HG02623 (cell line): Measurements from ENCODE around the gene TMED4.

Experiments used
- ATAC-seq: cut with Tn5 transposase; IDR thresholded peaks from one replicate; pipeline ENCODE4 v1.9.1; 2021; ENCODE audit warnings: moderate library complexity; ENCODE audit not compliant: unreplicated experiment

Gene TMED4

GRCh38 chr7:44541028-44541869 is 40.8 kb downstream of the TMED4 start, which contains the start of gene NPC1L1:
Gene NPC1L1 (minus strand): TSS chr7:44541330. CDS start chr7:44541259, 71 bp downstream.
- ATAC-seq = no peak

- no peak for ATAC-seq
These were observed 41.4 kb downstream of the TMED4 start for GRCh38 chr7:44540592-44541027.

GRCh38 chr7:44539669-44540506 is 42.1 kb downstream of the TMED4 start:
- no peak for ATAC-seq

DNA sequence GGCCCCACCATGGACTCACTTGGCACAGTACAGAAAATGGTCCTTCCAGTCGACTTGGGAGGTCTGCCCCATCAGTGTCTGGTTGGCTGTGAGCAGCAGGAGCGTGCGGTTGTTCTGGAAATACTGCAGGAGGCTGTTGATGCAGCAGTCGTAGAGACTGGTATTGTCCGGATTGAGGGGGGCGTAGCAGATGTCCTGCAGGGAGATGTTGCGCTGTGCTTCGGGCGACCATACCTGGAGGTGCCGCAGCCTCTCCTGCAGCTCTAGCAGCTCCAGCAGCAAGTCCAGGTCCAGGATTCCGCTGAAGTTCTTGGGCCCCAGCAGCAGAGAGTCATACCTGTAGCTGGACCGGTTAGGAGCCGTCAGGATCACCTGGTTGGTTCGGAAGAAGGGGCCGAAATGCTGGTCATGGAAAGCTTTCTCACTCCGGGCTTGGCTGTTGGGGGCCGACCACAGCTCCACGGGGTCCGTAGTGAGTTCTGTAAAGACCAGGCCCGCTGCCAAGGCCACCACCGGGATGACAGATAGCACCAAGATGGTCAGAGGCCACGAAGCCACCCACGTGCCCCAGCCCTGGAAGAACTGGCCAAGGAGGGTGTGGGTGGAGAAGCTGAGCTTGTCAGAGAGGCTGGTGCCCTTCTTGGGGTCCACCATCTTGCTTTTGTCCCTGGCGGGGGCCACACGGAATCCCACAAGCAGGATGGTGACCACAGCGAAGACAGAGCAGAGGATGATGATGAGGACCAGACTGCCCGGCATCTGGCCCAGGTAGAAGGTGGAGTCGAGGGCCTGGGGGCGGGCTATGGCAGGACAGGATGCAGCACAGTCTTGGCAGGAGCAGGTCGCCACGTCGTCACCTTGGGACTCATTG is 43.0 kb downstream of the TMED4 start:
- ATAC-seq = no peak

DNA sequence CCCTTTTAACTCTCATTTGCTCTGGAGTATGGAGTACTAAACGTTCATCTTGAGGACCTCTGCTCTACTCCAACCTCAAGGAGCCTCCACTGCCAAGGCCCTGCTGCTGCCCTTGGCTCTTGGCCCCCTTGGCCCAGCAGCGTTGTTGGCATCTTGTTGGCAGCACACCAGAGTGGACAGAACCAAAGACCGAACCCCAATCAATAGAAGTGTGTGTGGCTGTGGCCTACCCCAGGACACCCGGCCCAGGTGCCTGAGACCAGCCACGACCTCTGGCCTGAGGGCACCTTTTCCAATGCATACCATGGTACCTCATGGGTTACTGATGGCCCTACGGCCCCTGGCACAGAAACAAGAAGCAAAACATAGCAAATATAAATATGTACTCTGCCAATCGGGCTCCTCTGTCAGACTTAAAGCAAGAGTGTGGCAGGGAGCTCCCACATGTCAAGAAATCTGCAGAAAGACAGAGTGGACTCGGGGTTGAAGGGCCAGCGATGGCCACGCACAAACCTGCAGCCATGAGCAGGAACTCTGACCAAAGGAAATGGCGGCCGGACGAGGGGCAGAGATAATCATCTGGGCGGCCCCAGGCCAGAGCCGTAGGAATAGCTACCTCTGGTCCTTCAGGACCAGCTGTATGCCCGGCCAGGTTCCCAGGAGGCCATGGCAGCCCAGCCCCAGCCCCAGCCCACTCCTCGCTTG is 43.8 kb downstream of the TMED4 start:
- no peak for ATAC-seq

- ATAC-seq = no peak
These were observed 44.6 kb downstream of the TMED4 start for GRCh38 chr7:44537442-44537841.

GRCh38 chr7:44536090-44536489 is 45.9 kb downstream of the TMED4 start:
- no peak for ATAC-seq

- ATAC-seq = no peak
These were observed 46.5 kb downstream of the TMED4 start for GRCh38 chr7:44535348-44536064.

- no peak for ATAC-seq
These were observed 47.5 kb downstream of the TMED4 start for GRCh38 chr7:44534501-44534900.

DNA sequence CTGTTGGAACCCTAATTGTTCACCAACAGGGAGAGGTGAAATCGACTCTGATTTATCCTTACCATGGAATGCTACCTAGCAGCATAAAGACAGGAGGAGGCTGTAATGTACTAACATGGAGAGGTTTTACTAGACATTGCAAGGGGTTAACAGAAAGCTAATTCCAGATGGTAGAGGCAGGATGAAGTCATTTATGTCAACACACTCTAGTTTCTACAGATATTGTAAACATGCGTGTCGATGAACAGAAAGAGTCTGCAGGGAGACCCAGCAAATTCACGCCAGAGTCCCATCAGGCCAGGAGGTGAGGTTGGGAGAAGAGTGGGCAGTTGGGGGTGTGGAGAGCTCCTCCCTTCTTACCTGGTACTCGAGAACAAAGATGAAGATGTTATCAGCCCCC is 47.9 kb downstream of the TMED4 start:
- no peak for ATAC-seq

DNA sequence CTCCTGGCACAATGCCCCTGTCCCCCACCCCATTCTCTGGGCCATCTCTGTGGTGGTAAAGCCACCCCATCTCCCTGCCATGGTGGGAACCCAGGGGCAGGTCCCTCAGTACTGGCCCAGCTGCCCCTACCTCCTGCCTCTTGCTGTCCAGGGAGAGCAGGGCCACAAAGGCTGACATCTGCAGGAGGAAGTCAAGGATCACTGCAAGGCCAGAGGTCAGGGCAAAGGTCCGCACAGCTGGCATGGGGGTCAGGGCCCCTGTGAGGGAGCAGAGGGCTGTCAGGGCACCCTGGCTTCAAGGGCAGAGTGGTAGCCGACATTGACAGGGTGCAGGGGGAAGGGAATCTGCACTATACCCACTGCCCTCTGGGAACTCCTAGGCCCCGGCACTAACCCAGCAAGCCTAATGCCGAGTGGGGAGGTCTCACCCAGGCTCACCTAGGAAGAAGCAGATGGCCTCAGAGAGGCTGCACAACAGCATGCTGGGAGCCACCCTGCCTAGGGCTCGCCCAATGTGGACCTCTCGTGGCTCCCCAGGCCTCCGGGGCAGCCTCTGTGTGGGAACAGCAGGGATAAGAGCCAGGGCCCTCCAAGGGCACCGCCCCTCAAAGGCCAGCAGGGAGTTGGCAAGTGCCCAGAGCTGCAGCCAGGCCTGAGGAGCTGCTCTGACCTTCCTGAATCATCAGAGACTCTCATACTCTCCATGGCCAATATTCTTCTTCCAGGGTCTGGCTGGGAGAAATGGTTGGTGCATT is 48.6 kb downstream of the TMED4 start:
- no peak for ATAC-seq

- ATAC-seq = no peak
These were observed 50.3 kb downstream of the TMED4 start for GRCh38 chr7:44531421-44532380.

GRCh38 chr7:44530990-44531389 is 51.0 kb downstream of the TMED4 start:
- no peak for ATAC-seq
